Measurements from ENCODE around the gene ZNRF2. TPM values are rescaled to one million over a fixed set of nuclear protein-coding genes. Genes with fewer than 3 reads are reported as not detected.
"Not testable (repeated sequence)": the region's sequence is repeated elsewhere in the genome, so short reads cannot be mapped to it uniquely, and the experiment has no call there.

ZNRF2 gene
- polyA plus RNA-seq, 1 experiment, result 1.6 TPM

DNA sequence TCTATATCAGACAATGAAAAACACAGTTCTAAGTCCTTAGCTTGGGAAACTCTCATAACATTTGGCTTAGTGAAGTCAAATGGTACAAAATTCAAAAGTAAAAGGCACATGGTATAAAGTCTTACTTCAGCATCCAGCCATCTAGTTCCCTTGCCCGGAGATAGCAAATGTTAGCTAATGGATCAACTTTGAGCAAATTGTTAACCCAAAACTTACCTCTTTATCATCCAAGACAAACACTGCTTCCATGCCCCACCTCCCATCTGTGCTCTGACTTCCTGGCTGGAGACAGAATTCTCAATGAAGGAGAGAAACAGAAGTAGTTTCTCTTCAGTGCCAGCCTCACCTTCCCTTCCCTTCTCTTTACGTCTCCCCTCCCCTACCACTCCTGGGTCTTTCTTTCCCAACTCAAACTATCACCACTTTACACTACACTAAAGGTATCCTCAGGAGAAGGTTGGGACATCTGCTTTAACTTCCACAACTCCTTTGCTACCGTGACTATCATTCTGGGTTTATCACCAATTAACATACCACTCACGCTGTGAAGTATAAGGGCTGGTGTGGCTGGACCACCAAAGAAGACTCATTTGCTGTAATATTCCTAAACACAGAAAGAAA, 21.2 kb upstream of the ZNRF2 start:
- TF ChIP-seq, protein P1, sequence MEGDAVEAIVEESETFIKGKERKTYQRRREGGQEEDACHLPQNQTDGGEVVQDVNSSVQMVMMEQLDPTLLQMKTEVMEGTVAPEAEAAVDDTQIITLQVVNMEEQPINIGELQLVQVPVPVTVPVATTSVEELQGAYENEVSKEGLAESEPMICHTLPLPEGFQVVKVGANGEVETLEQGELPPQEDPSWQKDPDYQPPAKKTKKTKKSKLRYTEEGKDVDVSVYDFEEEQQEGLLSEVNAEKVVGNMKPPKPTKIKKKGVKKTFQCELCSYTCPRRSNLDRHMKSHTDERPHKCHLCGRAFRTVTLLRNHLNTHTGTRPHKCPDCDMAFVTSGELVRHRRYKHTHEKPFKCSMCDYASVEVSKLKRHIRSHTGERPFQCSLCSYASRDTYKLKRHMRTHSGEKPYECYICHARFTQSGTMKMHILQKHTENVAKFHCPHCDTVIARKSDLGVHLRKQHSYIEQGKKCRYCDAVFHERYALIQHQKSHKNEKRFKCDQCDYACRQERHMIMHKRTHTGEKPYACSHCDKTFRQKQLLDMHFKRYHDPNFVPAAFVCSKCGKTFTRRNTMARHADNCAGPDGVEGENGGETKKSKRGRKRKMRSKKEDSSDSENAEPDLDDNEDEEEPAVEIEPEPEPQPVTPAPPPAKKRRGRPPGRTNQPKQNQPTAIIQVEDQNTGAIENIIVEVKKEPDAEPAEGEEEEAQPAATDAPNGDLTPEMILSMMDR (IDR thresholded peaks at IDR 0.05; ENCODE audit: insufficient read depth, low read depth, low read length), result no peak
- H3K36me3 ChIP-seq (ENCODE audit: control insufficient read depth, insufficient read depth, low read length), result no peaks in the 10 kb centered on the region
- ChIA-PET CTCF (interaction anchor here (1.4 kb wide), 1 partner anchor 13 kb away, joined by 6 read pairs; no protein-coding TSS in a partner anchor), POLR2A (no interaction called here)
- H3K4me3 ChIP-seq (ENCODE audit: low read depth, low read length), result no peak overlapping the region
- H3K27me3 ChIP-seq (ENCODE audit: control insufficient read depth, insufficient read depth, low read length), result no peaks in the 10 kb centered on the region
- no peak for DNase-seq (ENCODE audit: low read depth)

GRCh38 chr7:30264052-30264451, 20.3 kb upstream of the ZNRF2 start:
- no peak for DNase-seq (ENCODE audit: low read depth)
- TF ChIP-seq, protein P1 (IDR thresholded peaks at IDR 0.05; ENCODE audit: insufficient read depth, low read depth, low read length), result no peak
- POLR2A ChIA-PET, result no interaction called here
- no peak overlapping the region for H3K4me3 ChIP-seq (ENCODE audit: low read depth, low read length)
- no peaks in the 10 kb centered on the region for H3K36me3 ChIP-seq (ENCODE audit: control insufficient read depth, insufficient read depth, low read length)
- no peaks in the 10 kb centered on the region for H3K27me3 ChIP-seq (ENCODE audit: control insufficient read depth, insufficient read depth, low read length)
- CTCF ChIA-PET, result interaction anchor here (1.4 kb wide), 1 partner anchor 12 kb away, joined by 6 read pairs; no protein-coding TSS in a partner anchor

DNA sequence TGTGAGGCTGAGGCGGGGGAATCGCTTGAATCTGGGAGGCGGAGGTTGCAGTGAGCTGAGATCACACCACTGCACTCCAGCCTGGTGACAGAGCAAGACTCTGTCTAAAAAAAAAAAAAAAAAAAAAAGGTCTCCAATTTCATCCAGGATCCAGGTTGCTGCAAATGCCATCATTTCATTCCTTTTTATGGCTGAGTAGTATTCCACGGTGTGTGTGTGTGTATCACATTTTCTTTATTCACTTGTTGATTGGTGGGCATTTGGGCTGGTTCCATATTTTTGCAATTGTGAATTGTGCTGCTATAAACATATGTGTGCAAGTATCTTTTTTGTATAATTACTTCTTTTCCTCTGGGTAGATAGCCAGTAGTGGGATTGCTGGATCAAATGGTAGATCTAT, 19.2 kb upstream of the ZNRF2 start:
- CTCF ChIA-PET; DNase-seq (ENCODE audit: low read depth): not testable (repeated sequence)

GRCh38 chr7:30266686-30267085, 17.7 kb upstream of the ZNRF2 start:
- no peak overlapping the region for H3K4me3 ChIP-seq (ENCODE audit: low read depth, low read length)
- no peak for DNase-seq (ENCODE audit: low read depth)
- POLR2A ChIA-PET, result no interaction called here
- no peaks in the 10 kb centered on the region for H3K36me3 ChIP-seq (ENCODE audit: control insufficient read depth, insufficient read depth, low read length)
- TF ChIP-seq, protein P1 (IDR thresholded peaks at IDR 0.05; ENCODE audit: insufficient read depth, low read depth, low read length), result no peak
- CTCF ChIA-PET, result interaction anchor here (0.7 to 1.0 kb wide), 3 partner anchors 9 to 146 kb away, joined by 3 read pairs; no protein-coding TSS in a partner anchor
- peaks cover 7% of the 10 kb centered on the region for H3K27me3 ChIP-seq (ENCODE audit: control insufficient read depth, insufficient read depth, low read length)

More for the DNA sequence above, 19.2 kb upstream of the ZNRF2 start:
- H3K36me3 ChIP-seq (ENCODE audit: control insufficient read depth, insufficient read depth, low read length); H3K4me3 ChIP-seq (ENCODE audit: low read depth, low read length); H3K27me3 ChIP-seq (ENCODE audit: control insufficient read depth, insufficient read depth, low read length); POLR2A ChIA-PET: not testable (repeated sequence)

GRCh38 chr7:30268586-30268985, 15.8 kb upstream of the ZNRF2 start:
- Histone ChIP-seq H3K36me3 (ENCODE audit: control insufficient read depth, insufficient read depth, low read length) (no peaks in the 10 kb centered on the region), H3K27me3 (ENCODE audit: control insufficient read depth, insufficient read depth, low read length) (peaks cover 7% of the 10 kb centered on the region), H3K4me3 (ENCODE audit: low read depth, low read length) (no peak overlapping the region)
- DNase-seq (ENCODE audit: low read depth), result no peak
- ChIA-PET POLR2A (no interaction called here), CTCF (no interaction called here)
- TF ChIP-seq, protein P1 (IDR thresholded peaks at IDR 0.05; ENCODE audit: insufficient read depth, low read depth, low read length), result no peak

- no peak overlapping the region for H3K4me3 ChIP-seq (ENCODE audit: low read depth, low read length)
- H3K27me3 ChIP-seq (ENCODE audit: control insufficient read depth, insufficient read depth, low read length), result peaks cover 7% of the 10 kb centered on the region
- ChIA-PET POLR2A (no interaction called here), CTCF (interaction anchor here (0.6 to 1.6 kb wide), 3 partner anchors 24 to 144 kb away, joined by 3 read pairs; no protein-coding TSS in a partner anchor)
- TF ChIP-seq, protein P1 (IDR thresholded peaks at IDR 0.05; ENCODE audit: insufficient read depth, low read depth, low read length), result no peak
- H3K36me3 ChIP-seq (ENCODE audit: control insufficient read depth, insufficient read depth, low read length), result no peaks in the 10 kb centered on the region
- DNase-seq (ENCODE audit: low read depth), result no peak
Observed at GRCh38 chr7:30269490-30269889, 14.9 kb upstream of the ZNRF2 start.
